OCI-LY7 (cell line): ENCODE data around the gene COL4A3. TPM values are rescaled to one million over a fixed set of nuclear protein-coding genes. Genes with fewer than 3 reads are reported as not detected.

Experiments
- BruUV-seq: library from RNA; stranded (reverse); fragments of 400-500 nt; replicated peaks from 2 replicates; lab custom pipeline; 2021; lab: Mats Ljungman, UMichigan
- CTCF ChIA-PET: fragments of 300-600 bp; sonication (Branson Sonifier 250); formaldehyde crosslinking; loops from one replicate; lab custom pipeline; 2022; ENCODE audit warnings: antibody characterized with exemption; ENCODE audit not compliant: unreplicated experiment; lab: Charles Lee
- POLR2A ChIA-PET: fragments of 300-600 bp; sonication (Branson Sonifier 250); formaldehyde crosslinking; loops from one replicate; lab custom pipeline; 2022; ENCODE audit warnings: antibody characterized with exemption; lab: Charles Lee
- DNase-seq: peaks from one replicate; pipeline ENCODE4 v3.0.0-alpha.2; 2015; ENCODE audit warnings: low spot score
- H2AFZ ChIP-seq: fragments of 200-600 bp; sonication (generic), shearing (Covaris generic); 2 replicates; pipeline ENCODE4 v1.6.1; 2014; ENCODE audit warnings: mild to moderate bottlenecking, antibody characterized with exemption, low read length, moderate library complexity
- H3K27ac ChIP-seq: fragments of 200-600 bp; sonication (generic); 2 replicates; pipeline ENCODE4 v1.5.1; 2014; ENCODE audit warnings: mixed run types, low read depth, mild to moderate bottlenecking, moderate library complexity, low read length, inconsistent platforms; ENCODE audit not compliant: poor library complexity, severe bottlenecking
- H3K36me3 ChIP-seq: fragments of 200-600 bp; sonication (generic); 2 replicates; pipeline ENCODE4 v1.6.1; 2014; ENCODE audit warnings: mild to moderate bottlenecking, antibody characterized with exemption, low read length, moderate library complexity, mixed read lengths; ENCODE audit not compliant: insufficient read depth
- H3K4me1 ChIP-seq: fragments of 200-600 bp; sonication (generic); 2 replicates; pipeline ENCODE4 v1.5.1; 2014; ENCODE audit warnings: mild to moderate bottlenecking, low read length; ENCODE audit not compliant: insufficient read depth, poor library complexity, severe bottlenecking
- H3K4me2 ChIP-seq: fragments of 200-600 bp; sonication (generic); 2 replicates; pipeline ENCODE4 v1.6.1; 2014; ENCODE audit warnings: mild to moderate bottlenecking, low read length
- H3K4me3 ChIP-seq: fragments of 200-600 bp; sonication (generic); 2 replicates; pipeline ENCODE4 v1.5.1; 2014; ENCODE audit warnings: mild to moderate bottlenecking, low read depth, low read length; ENCODE audit not compliant: poor library complexity, severe bottlenecking
- H3K79me2 ChIP-seq: fragments of 200-600 bp; sonication (generic); 2 replicates; pipeline ENCODE4 v1.6.1; 2016; ENCODE audit warnings: low read depth, mild to moderate bottlenecking, low read length, moderate library complexity, mixed read lengths; ENCODE audit not compliant: insufficient read depth
- H3K9me2 ChIP-seq: fragments of 200-600 bp; sonication (generic); 2 replicates; pipeline ENCODE4 v1.6.1; 2016; ENCODE audit warnings: mild to moderate bottlenecking, low read length, mixed read lengths; ENCODE audit not compliant: insufficient read depth
- H3K9me3 ChIP-seq: fragments of 200-600 bp; sonication (generic); 2 replicates; pipeline ENCODE4 v1.6.1; 2014; ENCODE audit warnings: mild to moderate bottlenecking, mixed run types, low read length, mixed read lengths
- H4K20me1 ChIP-seq: fragments of 200-600 bp; sonication (generic); 2 replicates; pipeline ENCODE4 v1.6.1; 2014; ENCODE audit warnings: mild to moderate bottlenecking, antibody characterized with exemption, low read length, moderate library complexity, mixed read lengths; ENCODE audit not compliant: insufficient read depth
- CTCF ChIP-seq: fragments of 200-600 bp; sonication (generic); conservative IDR thresholded peaks from 2 replicates; pipeline ENCODE4 v1.5.1; 2014; ENCODE audit warnings: mild to moderate bottlenecking, antibody characterized with exemption, low read length, moderate library complexity, mixed read lengths
- EZH2phosphoT487 ChIP-seq: fragments of 200-600 bp; sonication (generic); IDR thresholded peaks from 2 replicates; pipeline ENCODE4 v1.6.1; 2018; ENCODE audit warnings: low read depth, borderline replicate concordance, mild to moderate bottlenecking, mixed run types, antibody characterized with exemption, low read length, moderate library complexity, mixed read lengths
- intact Hi-C: fragments of 100-400 bp; cut with micrococcal nuclease; formaldehyde crosslinking; loops from one replicate; pipeline ENCODE4 v1.10.0; 2022; ENCODE audit not compliant: unreplicated experiment
- total RNA-seq, 2 experiments: library from RNA; depleted of rRNA in 1 of 2; stranded (reverse); fragments of >200 nt in 1 of 2; shearing (Covaris generic) in 1 of 2; gene quantifications; 2 replicates each; pipeline ENCODE4 v1.2.3, GENCODE V29; 2014 to 2022

The COL4A3 gene
- total RNA-seq, 2 experiments from 2014 or later = 0.06 to 10.9 TPM

- Histone ChIP-seq H3K36me3 (no peaks in the 10 kb centered on the region), H3K27ac (no peak overlapping the region), H2AFZ (no peak overlapping the region), H3K79me2 (no peaks in the 10 kb centered on the region), H3K4me2 (no peak overlapping the region), H3K9me3 (no peaks in the 10 kb centered on the region), H3K4me1 (no peaks in the 10 kb centered on the region), H3K4me3 (no peak overlapping the region), H4K20me1 (no peaks in the 10 kb centered on the region), H3K9me2 (no peaks in the 10 kb centered on the region)
- intact Hi-C loops = no loop called here
- no peak for DNase-seq
- BruUV-seq = no TSS peak
- ChIA-PET POLR2A (no interaction called here), CTCF (no interaction called here)
- no peak for TF ChIP-seq EZH2phosphoT487
- TF ChIP-seq CTCF = no peak
These were observed 19.4 kb downstream of the COL4A3 start for GRCh38 chr2:227183657-227184367.

- H3K4me2 ChIP-seq = no peak overlapping the region
- POLR2A ChIA-PET = interaction anchor here (0.5 kb wide), 1 partner anchor 9 kb away, joined by 4 read pairs; no protein-coding TSS in a partner anchor
- no peak for TF ChIP-seq EZH2phosphoT487
- no peak for TF ChIP-seq CTCF
- CTCF ChIA-PET = no interaction called here
- no peak for DNase-seq
- H3K4me1 ChIP-seq = no peaks in the 10 kb centered on the region
- H3K36me3 ChIP-seq = no peaks in the 10 kb centered on the region
- H3K9me2 ChIP-seq = no peaks in the 10 kb centered on the region
- no peak overlapping the region for H3K4me3 ChIP-seq
- intact Hi-C loops = no loop called here
- no peak overlapping the region for H3K27ac ChIP-seq
- no peaks in the 10 kb centered on the region for H4K20me1 ChIP-seq
- no peaks in the 10 kb centered on the region for H3K79me2 ChIP-seq
- BruUV-seq = no TSS peak
- H3K9me3 ChIP-seq = no peaks in the 10 kb centered on the region
- H2AFZ ChIP-seq = no peak overlapping the region
These were observed 21.3 kb downstream of the COL4A3 start for GRCh38 chr2:227185615-227186232.

GRCh38 chr2:227186751-227187150, 22.3 kb downstream of the COL4A3 start:
- no peaks in the 10 kb centered on the region for H3K4me1 ChIP-seq
- no peaks in the 10 kb centered on the region for H3K9me2 ChIP-seq
- BruUV-seq = no TSS peak
- DNase-seq = peak; percentile 10
- CTCF ChIA-PET = interaction anchor here (0.6 kb wide), 1 partner anchor 439 kb away, joined by 3 read pairs; no protein-coding TSS in a partner anchor
- H3K9me3 ChIP-seq = no peaks in the 10 kb centered on the region
- no peak overlapping the region for H3K4me2 ChIP-seq
- no peak overlapping the region for H2AFZ ChIP-seq
- intact Hi-C loops = no loop called here
- H3K4me3 ChIP-seq = no peak overlapping the region
- no peaks in the 10 kb centered on the region for H3K79me2 ChIP-seq
- no peaks in the 10 kb centered on the region for H4K20me1 ChIP-seq
- POLR2A ChIA-PET = interaction anchor here (0.6 to 1.3 kb wide), 2 partner anchors 9 to 171 kb away, joined by 3 read pairs; no protein-coding TSS in a partner anchor
- H3K36me3 ChIP-seq = no peaks in the 10 kb centered on the region
- TF ChIP-seq EZH2phosphoT487 = no peak
- TF ChIP-seq CTCF = no peak
- H3K27ac ChIP-seq = no peak overlapping the region
